ENCODE results near the gene NEK9. TPM values are rescaled to one million over a fixed set of nuclear protein-coding genes. Genes with fewer than 3 reads are reported as not detected.
"Not testable (repeated sequence)": the region's sequence is repeated elsewhere in the genome, so short reads cannot be mapped to it uniquely, and the experiment has no call there.

Gene NEK9
- total RNA-seq, 1 donor from 2014 or later: 133 TPM

GRCh38 chr14:75128596-75128990, 1.7 kb upstream of the NEK9 start:
- DNase-seq (ENCODE audit: low spot score in 2 of 2, unreplicated experiment in 2 of 2): no peak
- H3K27ac Mint-ChIP-seq: no peak overlapping the region
- H3K4me1 Mint-ChIP-seq: peaks cover 35% of the 10 kb centered on the region
- H3K9me3 Mint-ChIP-seq: no peaks in the 10 kb centered on the region
- peak overlapping the region; percentile 40 for H3K4me3 Mint-ChIP-seq
- TF ChIP-seq, protein P1, sequence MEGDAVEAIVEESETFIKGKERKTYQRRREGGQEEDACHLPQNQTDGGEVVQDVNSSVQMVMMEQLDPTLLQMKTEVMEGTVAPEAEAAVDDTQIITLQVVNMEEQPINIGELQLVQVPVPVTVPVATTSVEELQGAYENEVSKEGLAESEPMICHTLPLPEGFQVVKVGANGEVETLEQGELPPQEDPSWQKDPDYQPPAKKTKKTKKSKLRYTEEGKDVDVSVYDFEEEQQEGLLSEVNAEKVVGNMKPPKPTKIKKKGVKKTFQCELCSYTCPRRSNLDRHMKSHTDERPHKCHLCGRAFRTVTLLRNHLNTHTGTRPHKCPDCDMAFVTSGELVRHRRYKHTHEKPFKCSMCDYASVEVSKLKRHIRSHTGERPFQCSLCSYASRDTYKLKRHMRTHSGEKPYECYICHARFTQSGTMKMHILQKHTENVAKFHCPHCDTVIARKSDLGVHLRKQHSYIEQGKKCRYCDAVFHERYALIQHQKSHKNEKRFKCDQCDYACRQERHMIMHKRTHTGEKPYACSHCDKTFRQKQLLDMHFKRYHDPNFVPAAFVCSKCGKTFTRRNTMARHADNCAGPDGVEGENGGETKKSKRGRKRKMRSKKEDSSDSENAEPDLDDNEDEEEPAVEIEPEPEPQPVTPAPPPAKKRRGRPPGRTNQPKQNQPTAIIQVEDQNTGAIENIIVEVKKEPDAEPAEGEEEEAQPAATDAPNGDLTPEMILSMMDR (IDR thresholded peaks at IDR 0.05; ENCODE audit: unreplicated experiment): no peak
- peaks cover 7% of the 10 kb centered on the region for H3K36me3 Mint-ChIP-seq
- H3K27me3 Mint-ChIP-seq (ENCODE audit: low read depth): no peaks in the 10 kb centered on the region

GRCh38 chr14:75127903-75128595, 1.2 kb upstream of the NEK9 start:
- DNase-seq (ENCODE audit: low spot score in 2 of 2, unreplicated experiment in 2 of 2): no peak
- H3K4me1 Mint-ChIP-seq: peaks cover 35% of the 10 kb centered on the region
- H3K27me3 Mint-ChIP-seq (ENCODE audit: low read depth): no peaks in the 10 kb centered on the region
- H3K9me3 Mint-ChIP-seq: no peaks in the 10 kb centered on the region
- peaks cover 4% of the 10 kb centered on the region for H3K36me3 Mint-ChIP-seq
- H3K4me3 Mint-ChIP-seq: peak overlapping the region; percentile 89
- H3K27ac Mint-ChIP-seq: peak overlapping the region; percentile 93
- TF ChIP-seq, protein P1 (IDR thresholded peaks at IDR 0.05; ENCODE audit: unreplicated experiment): no peak

- Mint-ChIP-seq H3K27ac (peak overlapping the region; percentile 98), H3K4me1 (peaks cover 32% of the 10 kb centered on the region), H3K4me3 (peak overlapping the region; percentile 89)
- DNase-seq (ENCODE audit: low spot score in 2 of 2, unreplicated experiment in 2 of 2); H3K9me3 Mint-ChIP-seq; H3K36me3 Mint-ChIP-seq; H3K27me3 Mint-ChIP-seq (ENCODE audit: low read depth): not testable (repeated sequence)
Observed at GRCh38 chr14:75127474-75127820, 599 bp upstream of the NEK9 start.

GRCh38 chr14:75126121-75126544, 715 bp downstream of the NEK9 start:
- no peak for DNase-seq (ENCODE audit: low spot score in 2 of 2, unreplicated experiment in 2 of 2)
- Mint-ChIP-seq H3K36me3 (no peaks in the 10 kb centered on the region), H3K4me3 (peak overlapping the region; percentile 89), H3K27ac (peak overlapping the region; percentile 98), H3K27me3 (ENCODE audit: low read depth) (no peaks in the 10 kb centered on the region), H3K9me3 (no peaks in the 10 kb centered on the region), H3K4me1 (peaks cover 31% of the 10 kb centered on the region)
- TF ChIP-seq, protein P1 (IDR thresholded peaks at IDR 0.05; ENCODE audit: unreplicated experiment): no peak

- Mint-ChIP-seq H3K36me3 (no peaks in the 10 kb centered on the region), H3K4me1 (peaks cover 31% of the 10 kb centered on the region), H3K27me3 (ENCODE audit: low read depth) (no peaks in the 10 kb centered on the region), H3K9me3 (no peaks in the 10 kb centered on the region), H3K27ac (peak overlapping the region; percentile 98), H3K4me3 (peak overlapping the region; percentile 89)
- DNase-seq (ENCODE audit: low spot score in 2 of 2, unreplicated experiment in 2 of 2): no peak
- TF ChIP-seq, protein P1 (IDR thresholded peaks at IDR 0.05; ENCODE audit: unreplicated experiment): no peak
Observed at GRCh38 chr14:75125617-75126016, 1.2 kb downstream of the NEK9 start.

- Mint-ChIP-seq H3K27ac (no peak overlapping the region), H3K4me3 (no peak overlapping the region), H3K4me1 (peaks cover 31% of the 10 kb centered on the region), H3K27me3 (ENCODE audit: low read depth) (no peaks in the 10 kb centered on the region), H3K36me3 (peaks cover 2% of the 10 kb centered on the region), H3K9me3 (no peaks in the 10 kb centered on the region)
- no peak for DNase-seq (ENCODE audit: low spot score in 2 of 2, unreplicated experiment in 2 of 2)
- TF ChIP-seq, protein P1 (IDR thresholded peaks at IDR 0.05; ENCODE audit: unreplicated experiment): no peak
Observed at GRCh38 chr14:75123991-75124390, 2.9 kb downstream of the NEK9 start.

Data from mesothelial cell of epicardium (in vitro differentiated cells).